Osteocyte (in vitro differentiated cells): ENCODE data around the gene CYP4F11. TPM values are rescaled to one million over a fixed set of nuclear protein-coding genes. Genes with fewer than 3 reads are reported as not detected.

Source experiments
- DNase-seq: peaks from one replicate; pipeline ENCODE4 v3.0.0; 2021; ENCODE audit warnings: mixed read lengths; ENCODE audit not compliant: unreplicated experiment; ENCODE audit errors: extremely low spot score
- H3K27ac Mint-ChIP-seq: one replicate; pipeline ENCODE4 v1.8.0; 2021; ENCODE audit warnings: mild to moderate bottlenecking, mixed read lengths; ENCODE audit not compliant: unreplicated experiment
- H3K27me3 Mint-ChIP-seq: one replicate; pipeline ENCODE4 v1.8.0; 2021; ENCODE audit warnings: mixed read lengths; ENCODE audit not compliant: unreplicated experiment
- H3K36me3 Mint-ChIP-seq: one replicate; pipeline ENCODE4 v1.8.0; 2021; ENCODE audit warnings: mixed read lengths; ENCODE audit not compliant: unreplicated experiment
- H3K4me1 Mint-ChIP-seq: one replicate; pipeline ENCODE4 v1.8.0; 2021; ENCODE audit warnings: mixed read lengths; ENCODE audit not compliant: unreplicated experiment
- H3K4me3 Mint-ChIP-seq: one replicate; pipeline ENCODE4 v1.8.0; 2021; ENCODE audit warnings: mild to moderate bottlenecking, moderate library complexity, mixed read lengths; ENCODE audit not compliant: unreplicated experiment
- H3K9me3 Mint-ChIP-seq: one replicate; pipeline ENCODE4 v1.8.0; 2021; ENCODE audit warnings: mixed read lengths; ENCODE audit not compliant: unreplicated experiment
- total RNA-seq: library from RNA; stranded (reverse); gene quantifications from 2 replicates; pipeline ENCODE4 v1.2.1, GENCODE V29; 2021
- TF ChIP-seq, protein P1 (sequence below): fragments of 200-600 bp; sonication (generic); IDR thresholded peaks from 2 replicates; pipeline ENCODE4 v1.5.0; 2021; ENCODE audit warnings: antibody characterized with exemption, mild to moderate bottlenecking, moderate library complexity

Gene CYP4F11
- total RNA-seq, 1 donor from 2014 or later, result not detected

DNA sequence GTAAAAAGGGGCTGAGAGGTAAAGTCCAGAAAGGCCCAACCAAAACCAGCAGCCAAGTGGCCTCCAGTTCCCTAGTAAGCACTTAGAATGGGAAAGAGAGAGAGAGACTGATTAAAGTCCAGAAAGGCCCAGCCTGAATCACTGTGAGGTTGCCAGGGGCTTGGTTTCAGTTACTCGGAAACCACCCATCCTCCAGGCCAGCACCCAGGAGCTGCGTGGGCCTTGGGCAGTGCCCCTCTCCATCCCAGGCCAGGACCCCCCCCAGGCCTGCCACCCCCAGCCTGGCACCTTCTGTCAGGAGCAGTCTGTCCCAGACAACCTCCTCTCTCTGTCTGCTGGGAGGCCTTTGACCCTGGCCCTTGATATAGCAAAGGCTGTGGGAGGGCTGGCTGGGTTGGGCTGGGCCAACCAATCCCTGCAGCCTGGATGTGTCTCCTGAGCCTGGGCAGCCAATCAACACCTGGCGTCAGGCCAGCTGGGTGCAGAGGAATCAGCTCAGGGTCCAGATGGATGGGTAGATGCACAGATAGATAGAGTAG is 36.5 kb downstream of the CYP4F11 start, which contains the start of gene CYP4F2:
Gene CYP4F2, minus strand, starts transcription at position 337 of the 539 bp plus-strand sequence. CDS start 463 bp downstream, outside the sequence.
- H3K9me3 Mint-ChIP-seq, result peaks cover 18% of the 10 kb centered on the region
- DNase-seq, result no peak
- H3K4me3 Mint-ChIP-seq, result no peak within 1 kb of the TSS
- H3K27ac Mint-ChIP-seq, result no peak within 1 kb of the TSS
- no peaks in the 10 kb centered on the region for H3K4me1 Mint-ChIP-seq
- TF ChIP-seq, protein P1, sequence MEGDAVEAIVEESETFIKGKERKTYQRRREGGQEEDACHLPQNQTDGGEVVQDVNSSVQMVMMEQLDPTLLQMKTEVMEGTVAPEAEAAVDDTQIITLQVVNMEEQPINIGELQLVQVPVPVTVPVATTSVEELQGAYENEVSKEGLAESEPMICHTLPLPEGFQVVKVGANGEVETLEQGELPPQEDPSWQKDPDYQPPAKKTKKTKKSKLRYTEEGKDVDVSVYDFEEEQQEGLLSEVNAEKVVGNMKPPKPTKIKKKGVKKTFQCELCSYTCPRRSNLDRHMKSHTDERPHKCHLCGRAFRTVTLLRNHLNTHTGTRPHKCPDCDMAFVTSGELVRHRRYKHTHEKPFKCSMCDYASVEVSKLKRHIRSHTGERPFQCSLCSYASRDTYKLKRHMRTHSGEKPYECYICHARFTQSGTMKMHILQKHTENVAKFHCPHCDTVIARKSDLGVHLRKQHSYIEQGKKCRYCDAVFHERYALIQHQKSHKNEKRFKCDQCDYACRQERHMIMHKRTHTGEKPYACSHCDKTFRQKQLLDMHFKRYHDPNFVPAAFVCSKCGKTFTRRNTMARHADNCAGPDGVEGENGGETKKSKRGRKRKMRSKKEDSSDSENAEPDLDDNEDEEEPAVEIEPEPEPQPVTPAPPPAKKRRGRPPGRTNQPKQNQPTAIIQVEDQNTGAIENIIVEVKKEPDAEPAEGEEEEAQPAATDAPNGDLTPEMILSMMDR, result no peak
- no peaks in the 10 kb centered on the region for H3K36me3 Mint-ChIP-seq
- H3K27me3 Mint-ChIP-seq, result no peaks in the 10 kb centered on the region

- no peak overlapping the region for H3K27ac Mint-ChIP-seq
- TF ChIP-seq, protein P1, result no peak
- H3K27me3 Mint-ChIP-seq, result no peaks in the 10 kb centered on the region
- no peaks in the 10 kb centered on the region for H3K4me1 Mint-ChIP-seq
- H3K4me3 Mint-ChIP-seq, result no peak overlapping the region
- H3K9me3 Mint-ChIP-seq, result peaks cover 18% of the 10 kb centered on the region
- no peaks in the 10 kb centered on the region for H3K36me3 Mint-ChIP-seq
- no peak for DNase-seq
These were observed 37.1 kb downstream of the CYP4F11 start for GRCh38 chr19:15897026-15897737.

- no peak for DNase-seq
- H3K27ac Mint-ChIP-seq, result no peak overlapping the region
- peaks cover 18% of the 10 kb centered on the region for H3K9me3 Mint-ChIP-seq
- TF ChIP-seq, protein P1, result no peak
- no peaks in the 10 kb centered on the region for H3K4me1 Mint-ChIP-seq
- no peak overlapping the region for H3K4me3 Mint-ChIP-seq
- no peaks in the 10 kb centered on the region for H3K27me3 Mint-ChIP-seq
- no peaks in the 10 kb centered on the region for H3K36me3 Mint-ChIP-seq
These were observed 38.4 kb downstream of the CYP4F11 start for GRCh38 chr19:15895876-15896430.

DNA sequence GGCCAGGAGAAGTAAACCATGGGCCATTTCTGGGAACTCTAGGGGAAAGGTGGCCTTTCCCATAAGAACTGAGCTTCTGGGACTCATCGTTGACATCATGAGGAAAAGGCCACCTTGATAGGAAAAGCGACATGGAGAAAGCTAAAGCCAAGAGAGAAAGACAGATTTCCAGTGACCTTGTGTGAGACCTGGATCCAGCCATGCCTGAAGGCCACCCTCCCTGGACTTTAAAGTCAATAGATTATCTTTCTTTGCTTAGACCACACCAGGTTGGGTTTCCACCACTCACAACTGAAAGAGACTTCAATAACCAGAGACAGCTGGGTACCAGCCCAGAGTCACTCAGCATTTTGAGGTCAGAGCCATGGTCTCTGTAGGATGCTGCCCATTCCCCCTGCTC is 40.0 kb downstream of the CYP4F11 start:
- no peaks in the 10 kb centered on the region for H3K4me1 Mint-ChIP-seq
- H3K4me3 Mint-ChIP-seq, result no peak overlapping the region
- TF ChIP-seq, protein P1, result no peak
- DNase-seq, result no peak
- H3K36me3 Mint-ChIP-seq, result no peaks in the 10 kb centered on the region
- H3K9me3 Mint-ChIP-seq, result peaks cover 18% of the 10 kb centered on the region
- no peak overlapping the region for H3K27ac Mint-ChIP-seq
- no peaks in the 10 kb centered on the region for H3K27me3 Mint-ChIP-seq

- DNase-seq, result no peak
- TF ChIP-seq, protein P1, result no peak
- Mint-ChIP-seq H3K4me3 (no peak overlapping the region), H3K27ac (no peak overlapping the region), H3K4me1 (no peaks in the 10 kb centered on the region), H3K9me3 (peaks cover 18% of the 10 kb centered on the region), H3K27me3 (no peaks in the 10 kb centered on the region), H3K36me3 (no peaks in the 10 kb centered on the region)
These were observed 40.9 kb downstream of the CYP4F11 start for GRCh38 chr19:15893477-15893876.
